Choroid plexus epithelial cell (primary cell): ENCODE measurements around the gene TMEM174.
"Not testable (repeated sequence)": the region's sequence is repeated elsewhere in the genome, so short reads cannot be mapped to it uniquely, and the experiment has no call there.

Experiments
- DNase-seq: peaks from one replicate; pipeline ENCODE4 v3.0.0-alpha.2; 2010; ENCODE audit warnings: low read depth
- H3K4me3 ChIP-seq: 2 replicates; pipeline ENCODE4 v1.5.1; 2011; ENCODE audit warnings: low read depth, mild to moderate bottlenecking, control low read depth, low read length, moderate library complexity
- TF ChIP-seq, protein P1 (sequence below): conservative IDR thresholded peaks from 2 replicates; pipeline ENCODE4 v1.5.1; 2011; ENCODE audit warnings: low read depth, mild to moderate bottlenecking, control low read depth, inconsistent platforms, low read length, moderate library complexity

TMEM174 gene

GRCh38 chr5:73204332-73204731 lies 31.3 kb downstream of the TMEM174 start:
- H3K4me3 ChIP-seq, result no peak overlapping the region
- TF ChIP-seq, protein P1, sequence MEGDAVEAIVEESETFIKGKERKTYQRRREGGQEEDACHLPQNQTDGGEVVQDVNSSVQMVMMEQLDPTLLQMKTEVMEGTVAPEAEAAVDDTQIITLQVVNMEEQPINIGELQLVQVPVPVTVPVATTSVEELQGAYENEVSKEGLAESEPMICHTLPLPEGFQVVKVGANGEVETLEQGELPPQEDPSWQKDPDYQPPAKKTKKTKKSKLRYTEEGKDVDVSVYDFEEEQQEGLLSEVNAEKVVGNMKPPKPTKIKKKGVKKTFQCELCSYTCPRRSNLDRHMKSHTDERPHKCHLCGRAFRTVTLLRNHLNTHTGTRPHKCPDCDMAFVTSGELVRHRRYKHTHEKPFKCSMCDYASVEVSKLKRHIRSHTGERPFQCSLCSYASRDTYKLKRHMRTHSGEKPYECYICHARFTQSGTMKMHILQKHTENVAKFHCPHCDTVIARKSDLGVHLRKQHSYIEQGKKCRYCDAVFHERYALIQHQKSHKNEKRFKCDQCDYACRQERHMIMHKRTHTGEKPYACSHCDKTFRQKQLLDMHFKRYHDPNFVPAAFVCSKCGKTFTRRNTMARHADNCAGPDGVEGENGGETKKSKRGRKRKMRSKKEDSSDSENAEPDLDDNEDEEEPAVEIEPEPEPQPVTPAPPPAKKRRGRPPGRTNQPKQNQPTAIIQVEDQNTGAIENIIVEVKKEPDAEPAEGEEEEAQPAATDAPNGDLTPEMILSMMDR, result no peak
- no peak for DNase-seq

GRCh38 chr5:73204733-73205132 lies 31.7 kb downstream of the TMEM174 start:
- no peak for DNase-seq
- TF ChIP-seq, protein P1, result no peak
- H3K4me3 ChIP-seq, result no peak overlapping the region

- no peak for DNase-seq
- TF ChIP-seq, protein P1, result no peak
- H3K4me3 ChIP-seq, result no peak overlapping the region
Observed at GRCh38 chr5:73205305-73205704, 32.3 kb downstream of the TMEM174 start.

DNA sequence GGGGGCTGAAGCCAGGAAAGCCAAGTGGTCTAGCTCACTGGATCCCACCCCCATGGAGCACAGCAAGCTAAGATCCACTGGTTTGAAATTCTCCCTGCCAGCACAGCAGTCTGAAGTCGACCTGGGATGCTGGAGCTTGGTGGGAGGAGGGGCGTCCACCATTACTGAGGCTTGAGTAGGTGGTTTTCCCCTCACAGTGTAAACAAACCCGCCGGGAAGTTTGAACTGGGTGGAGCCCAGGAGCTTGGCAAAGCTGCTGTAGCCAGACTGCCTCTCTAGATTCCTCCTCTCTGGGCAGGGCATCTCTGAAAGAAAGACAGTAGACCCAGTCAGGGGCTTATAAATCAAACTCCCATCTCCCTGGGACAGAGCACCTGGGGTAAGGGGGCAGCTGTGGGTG lies 34.2 kb downstream of the TMEM174 start:
- not testable (repeated sequence) for DNase-seq, H3K4me3 ChIP-seq

GRCh38 chr5:73209075-73209474 lies 36.1 kb downstream of the TMEM174 start:
- not testable (repeated sequence) for H3K4me3 ChIP-seq, DNase-seq

DNA sequence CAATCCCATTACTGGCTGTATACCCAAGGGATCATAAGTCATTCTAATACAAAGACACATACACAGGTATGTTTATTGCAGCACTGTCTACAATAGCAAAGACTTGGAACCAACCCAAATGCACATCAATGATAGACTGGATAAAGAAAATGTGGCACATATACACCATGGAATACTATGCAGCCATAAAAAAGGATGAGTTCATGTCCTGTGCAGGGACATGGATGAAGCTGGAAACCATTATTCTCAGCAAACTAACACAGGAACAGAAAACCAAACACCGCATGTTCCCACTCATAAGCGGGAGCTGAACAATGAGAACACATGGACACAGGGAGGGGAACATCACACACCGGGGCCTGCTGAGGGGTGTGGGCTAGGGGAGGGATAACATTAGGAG lies 39.7 kb downstream of the TMEM174 start:
- not testable (repeated sequence) for DNase-seq, H3K4me3 ChIP-seq

DNA sequence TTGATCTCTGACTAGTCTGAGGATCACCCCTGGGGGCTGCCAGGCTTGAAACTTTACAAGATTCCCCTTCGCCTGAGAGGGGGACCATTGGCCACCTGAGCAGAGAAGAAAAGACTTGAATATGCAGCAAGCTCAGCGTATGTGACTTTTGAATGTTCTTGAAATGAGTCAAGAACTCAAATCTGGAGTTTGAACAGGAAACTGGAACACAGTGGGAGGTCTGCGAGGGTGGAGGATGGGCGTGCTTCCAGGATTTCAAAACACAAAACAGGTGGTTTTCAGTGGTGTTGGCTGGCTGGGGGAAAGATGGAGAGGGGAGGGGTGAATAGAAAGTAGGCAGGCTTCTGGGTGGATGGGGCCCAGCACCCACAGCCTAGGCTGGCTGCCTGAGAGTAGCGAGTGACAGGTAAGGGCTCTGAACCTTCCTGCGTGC lies 40.6 kb downstream of the TMEM174 start:
- TF ChIP-seq, protein P1, result no peak
- no peak overlapping the region for H3K4me3 ChIP-seq
- peak; percentile 93 for DNase-seq

DNA sequence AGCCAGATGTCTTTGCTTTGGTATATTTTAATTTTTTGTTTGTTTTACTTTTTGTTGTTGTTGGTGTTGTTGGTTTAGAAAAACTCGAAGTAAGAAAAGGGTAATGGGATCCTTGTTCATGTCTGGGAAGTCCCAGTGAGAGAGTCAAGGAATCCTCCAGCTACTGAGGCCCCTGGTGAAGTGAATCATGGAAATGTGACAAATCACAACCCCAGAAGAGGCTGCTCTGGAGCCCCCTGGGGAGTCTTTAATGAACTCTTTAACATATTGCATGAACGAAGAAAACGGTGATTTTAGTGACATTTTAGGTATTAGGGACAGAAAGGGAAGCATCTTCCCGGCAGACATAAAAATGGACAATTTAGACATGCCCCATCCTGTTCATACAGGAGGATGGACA lies 41.3 kb downstream of the TMEM174 start:
- TF ChIP-seq, protein P1, result no peak
- H3K4me3 ChIP-seq, result no peak overlapping the region
- DNase-seq, result no peak

- H3K4me3 ChIP-seq, result no peak overlapping the region
- TF ChIP-seq, protein P1, result no peak
- no peak for DNase-seq
Observed at GRCh38 chr5:73214996-73215395, 42.0 kb downstream of the TMEM174 start.
